H1 (cell line): Measurements from ENCODE around the gene PRKN. TPM values are rescaled to one million over a fixed set of nuclear protein-coding genes. Genes with fewer than 3 reads are reported as not detected.

Experiments used
- CTCF ChIA-PET: fragments of 300-600 bp; sonication (Branson Sonifier 250); formaldehyde crosslinking; loops from one replicate; lab custom pipeline; 2021; ENCODE audit not compliant: partially characterized antibody; lab: Charles Lee
- POLR2A ChIA-PET: fragments of 300-600 bp; sonication (Branson Sonifier 250); formaldehyde crosslinking; loops from one replicate; lab custom pipeline; 2021; ENCODE audit warnings: inconsistent platforms; ENCODE audit not compliant: partially characterized antibody; lab: Charles Lee
- DNase-seq, 2 experiments: peaks; one replicate each; pipeline versions ENCODE4 v3.0.0 to v3.0.0-alpha.2; 2010 to 2022; ENCODE audit warnings: low spot score in 2 of 2, low read depth in 1 of 2, mixed read lengths in 1 of 2
- FAIRE-seq: peaks from 2 replicates; lab custom pipeline; 2011; peaks lifted over from hg19 to GRCh38; lab: Jason Lieb, UNC
- H2AFZ ChIP-seq: 2 replicates; pipeline ENCODE4 v1.8.1; 2012; ENCODE audit warnings: low read length, inconsistent platforms
- H2AK5ac ChIP-seq: 2 replicates; pipeline ENCODE4 v1.6.1; 2013; ENCODE audit warnings: low read depth, low read length
- H2BK120ac ChIP-seq: replicated peaks from 2 replicates; pipeline ENCODE3; 2013; ENCODE audit warnings: low read depth, low read length, inconsistent platforms
- H2BK12ac ChIP-seq: 2 replicates; pipeline ENCODE4 v1.6.1; 2013; ENCODE audit warnings: low read depth, low read length
- H2BK15ac ChIP-seq: 2 replicates; pipeline ENCODE4 v1.6.1; 2013; ENCODE audit warnings: low read length
- H2BK20ac ChIP-seq: 2 replicates; pipeline ENCODE4 v1.6.1; 2013; ENCODE audit warnings: low read length
- H2BK5ac ChIP-seq: 2 replicates; pipeline ENCODE4 v1.6.1; 2013; ENCODE audit warnings: low read depth, low read length
- H3K14ac ChIP-seq: 2 replicates; pipeline ENCODE4 v1.6.1; 2013; ENCODE audit warnings: inconsistent platforms; ENCODE audit not compliant: insufficient read length
- H3K18ac ChIP-seq: 2 replicates; pipeline ENCODE4 v1.6.1; 2013; ENCODE audit warnings: low read length; ENCODE audit errors: extremely low read depth
- H3K23ac ChIP-seq: 2 replicates; pipeline ENCODE4 v1.6.1; 2013; ENCODE audit warnings: inconsistent platforms; ENCODE audit not compliant: insufficient read length
- H3K23me2 ChIP-seq: 2 replicates; pipeline ENCODE4 v1.6.1; 2013; ENCODE audit warnings: low read depth, low read length
- H3K27ac ChIP-seq: 2 replicates; pipeline ENCODE4 v1.6.1; 2011; ENCODE audit warnings: low read depth, low read length, inconsistent platforms
- H3K27me3 ChIP-seq, 4 experiments: replicated peaks in 1 of 4; 1 replicate in 1 of 4; 2 replicates in 3 of 4; pipeline versions ENCODE4 v1.6.1 to v1.8.1; 2011 to 2013; ENCODE audit warnings: low read length in 3 of 4, mild to moderate bottlenecking in 3 of 4, inconsistent platforms in 2 of 4, mixed read lengths in 2 of 4, moderate library complexity in 1 of 4; ENCODE audit not compliant: control insufficient read depth in 3 of 4, insufficient read depth in 3 of 4; ENCODE audit errors: extremely low read depth in 1 of 4
- H3K36me3 ChIP-seq, 4 experiments: 2 replicates each; pipeline versions ENCODE4 v1.6.1 to v1.8.1; 2011 to 2013; ENCODE audit warnings: mild to moderate bottlenecking in 4 of 4, low read length in 3 of 4, moderate library complexity in 2 of 4, control low read depth in 1 of 4, inconsistent platforms in 1 of 4; ENCODE audit not compliant: insufficient read depth in 4 of 4, control insufficient read depth in 2 of 4
- H3K4ac ChIP-seq: replicated peaks from 2 replicates; pipeline ENCODE3; 2013; ENCODE audit warnings: low read length, low read depth, mixed read lengths, inconsistent platforms; ENCODE audit not compliant: insufficient read length
- H3K4me1 ChIP-seq, 4 experiments: replicated peaks in 1 of 4; 1 replicate in 1 of 4; 2 replicates in 3 of 4; pipeline versions ENCODE4 v1.6.1 to v1.8.1; 2011 to 2013; ENCODE audit warnings: low read length in 3 of 4, inconsistent platforms in 2 of 4, mixed read lengths in 1 of 4; ENCODE audit not compliant: insufficient read depth in 4 of 4, control insufficient read depth in 3 of 4
- H3K4me2 ChIP-seq, 2 experiments: 2 replicates each; pipeline versions ENCODE4 v1.6.1 to v1.8.1; 2011 to 2013; ENCODE audit warnings: low read depth in 2 of 2, low read length in 2 of 2, control low read depth in 1 of 2, inconsistent platforms in 1 of 2, mild to moderate bottlenecking in 1 of 2; ENCODE audit not compliant: insufficient read depth in 1 of 2
- H3K4me3 ChIP-seq, 4 experiments: fragments of 200-600, 300-600 bp in 1 of 4; sonication (generic), shearing (Covaris generic), sonication (Bioruptor Twin) in 1 of 4; 2 replicates each; pipeline versions ENCODE4 v1.5.1 to v1.8.1; 2011 to 2016; ENCODE audit warnings: low read length in 4 of 4, low read depth in 3 of 4, control low read depth in 2 of 4, inconsistent platforms in 2 of 4, mild to moderate bottlenecking in 2 of 4, mixed read lengths in 1 of 4, moderate library complexity in 1 of 4; ENCODE audit not compliant: insufficient read depth in 2 of 4; ENCODE audit errors: extremely low read depth in 1 of 4
- H3K56ac ChIP-seq: replicated peaks from 2 replicates; pipeline ENCODE3; 2013; ENCODE audit warnings: low read depth, mild to moderate bottlenecking, mixed read lengths, low read length, inconsistent platforms; ENCODE audit not compliant: insufficient read length
- H3K79me1 ChIP-seq: 2 replicates; pipeline ENCODE4 v1.6.1; 2013; ENCODE audit warnings: low read depth, low read length, control low read depth
- H3K79me2 ChIP-seq, 2 experiments: 2 replicates each; pipeline versions ENCODE4 v1.6.1 to v1.8.1; 2012 to 2013; ENCODE audit warnings: low read length in 2 of 2, mild to moderate bottlenecking in 2 of 2, inconsistent platforms in 1 of 2; ENCODE audit not compliant: insufficient read depth in 2 of 2, control insufficient read depth in 1 of 2
- H3K9ac ChIP-seq, 4 experiments: replicated peaks in 1 of 4; 1 replicate in 1 of 4; 2 replicates in 3 of 4; pipeline versions ENCODE4 v1.6.1 to v1.8.1; 2011 to 2013; ENCODE audit warnings: low read depth in 3 of 4, low read length in 3 of 4, control low read depth in 2 of 4, mild to moderate bottlenecking in 2 of 4, moderate library complexity in 2 of 4, inconsistent platforms in 1 of 4; ENCODE audit errors: extremely low read depth in 1 of 4
- H3K9me3 ChIP-seq, 2 experiments: 2 replicates each; pipeline versions ENCODE4 v1.6.1 to v1.8.1; 2012 to 2013; ENCODE audit warnings: mild to moderate bottlenecking in 2 of 2, moderate library complexity in 2 of 2, control low read depth in 1 of 2, inconsistent platforms in 1 of 2, low read depth in 1 of 2, low read length in 1 of 2, mixed read lengths in 1 of 2; ENCODE audit not compliant: insufficient read depth in 2 of 2
- H4K20me1 ChIP-seq, 2 experiments: replicated peaks in 1 of 2; 2 replicates each; pipeline versions ENCODE3 to v1.8.1; 2011 to 2013; ENCODE audit warnings: inconsistent platforms in 2 of 2, low read length in 2 of 2, mild to moderate bottlenecking in 1 of 2; ENCODE audit not compliant: insufficient read depth in 2 of 2, control insufficient read depth in 1 of 2
- H4K5ac ChIP-seq: 2 replicates; pipeline ENCODE4 v1.6.1; 2013; ENCODE audit warnings: low read length, low read depth, mixed read lengths, inconsistent platforms; ENCODE audit not compliant: insufficient read length
- H4K8ac ChIP-seq: 2 replicates; pipeline ENCODE4 v1.8.0; 2013; ENCODE audit warnings: mild to moderate bottlenecking, moderate library complexity, low read length, inconsistent platforms; ENCODE audit not compliant: insufficient read depth; ENCODE audit errors: extremely low read depth
- H4K91ac ChIP-seq: replicated peaks from 2 replicates; pipeline ENCODE3; 2013; ENCODE audit warnings: low read length, mixed read lengths, inconsistent platforms; ENCODE audit not compliant: insufficient read length
- EP300 ChIP-seq, 2 experiments: IDR thresholded peaks; 1 replicate in 1 of 2; 2 replicates in 1 of 2; pipeline ENCODE4 v1.6.1; 2011 to 2012; ENCODE audit warnings: low read depth in 2 of 2, low read length in 2 of 2, mild to moderate bottlenecking in 2 of 2, borderline replicate concordance in 1 of 2, inconsistent platforms in 1 of 2, moderate library complexity in 1 of 2
- JUND ChIP-seq: IDR thresholded peaks from 2 replicates; pipeline ENCODE4 v1.6.1; 2011; ENCODE audit warnings: mild to moderate bottlenecking, improper control_type of control experiment, low read length
- NANOG ChIP-seq: IDR thresholded peaks from 2 replicates; pipeline ENCODE4 v1.6.1; 2011; ENCODE audit warnings: low read length, low read depth, mild to moderate bottlenecking, inconsistent platforms; ENCODE audit not compliant: insufficient read depth, poor library complexity, severe bottlenecking
- RAD21 ChIP-seq, 2 experiments: IDR thresholded peaks in 1 of 2; conservative IDR thresholded peaks in 1 of 2; 2 replicates each; pipeline ENCODE4 v1.6.1; 2011; ENCODE audit warnings: low read depth in 2 of 2, low read length in 2 of 2, improper control_type of control experiment in 1 of 2, inconsistent platforms in 1 of 2, mild to moderate bottlenecking in 1 of 2, moderate library complexity in 1 of 2
- RNF2 ChIP-seq: fragments of 200-900, 300-1000 bp; sonication (generic); IDR thresholded peaks from 2 replicates; pipeline ENCODE4 v1.7.1; 2016; ENCODE audit warnings: borderline replicate concordance, low read depth, mild to moderate bottlenecking, antibody characterized with exemption, low read length; ENCODE audit not compliant: poor library complexity, severe bottlenecking; ENCODE audit errors: missing control alignments
- SAP30 ChIP-seq: fragments of 300-600 bp; sonication (generic); IDR thresholded peaks from 2 replicates; pipeline ENCODE4 v1.7.1; 2012; ENCODE audit warnings: low read length, moderate library complexity, mild to moderate bottlenecking, inconsistent platforms; ENCODE audit not compliant: insufficient read depth, insufficient replicate concordance
- SP1 ChIP-seq: IDR thresholded peaks from 2 replicates; pipeline ENCODE4 v1.6.1; 2011; ENCODE audit warnings: low read depth, low read length
- SP2 ChIP-seq: IDR thresholded peaks from 2 replicates; pipeline ENCODE4 v1.6.1; 2012; ENCODE audit warnings: mild to moderate bottlenecking, low read length, inconsistent platforms
- WGBS, 2 experiments: shearing (Covaris generic) in 1 of 2; methylation state at CpG; one replicate each; pipeline versions ENCODE4 v1.1.6 to v1.1.7; 2013 to 2015; ENCODE audit warnings: low lambda C conversion rate in 2 of 2, mixed read lengths in 2 of 2, inconsistent platforms in 1 of 2, low coverage in 1 of 2, missing lambda C conversion rate in 1 of 2; ENCODE audit not compliant: insufficient replicate concordance in 2 of 2, insufficient coverage in 1 of 2, insufficient read length in 1 of 2; ENCODE audit errors: extremely low coverage in 1 of 2, missing lambda C conversion rate in 1 of 2; 5-methylcytosine and 5-hydroxymethylcytosine counted together
- polyA plus RNA-seq, 7 experiments: library from polyadenylated mRNA; depleted of rRNA in 3 of 7; stranded (reverse) in 5 of 7; unstranded in 2 of 7; fragments of >200 nt in 5 of 7; fragments of 200-250 nt in 2 of 7; gene quantifications; 1 replicate in 5 of 7; 2 replicates in 1 of 7; 4 replicates in 1 of 7; pipeline versions ENCODE4 v1.2.1 to v1.2.3, GENCODE V29; 2011 to 2013; ENCODE audit warnings: missing spikeins in 2 of 7, mixed read lengths in 2 of 7
- total RNA-seq: library from RNA; stranded (reverse); fragmentation: NEBNext Ultra II Directional; extraction: Animal tissue kit (Norgen Biotek cat#: 25700); gene quantifications from 2 replicates; pipeline ENCODE4 v1.2.1, GENCODE V29; 2021
- TF ChIP-seq, protein P1 (sequence below): IDR thresholded peaks from 2 replicates; pipeline ENCODE4 v1.6.1; 2012; ENCODE audit warnings: inconsistent platforms

Gene PRKN
- total and polyA plus RNA-seq, 2 of the 8 experiments (the other 6 are each of a cell fraction or from before 2014, with no cell fraction given): 0.13 to 0.29 TPM

DNA sequence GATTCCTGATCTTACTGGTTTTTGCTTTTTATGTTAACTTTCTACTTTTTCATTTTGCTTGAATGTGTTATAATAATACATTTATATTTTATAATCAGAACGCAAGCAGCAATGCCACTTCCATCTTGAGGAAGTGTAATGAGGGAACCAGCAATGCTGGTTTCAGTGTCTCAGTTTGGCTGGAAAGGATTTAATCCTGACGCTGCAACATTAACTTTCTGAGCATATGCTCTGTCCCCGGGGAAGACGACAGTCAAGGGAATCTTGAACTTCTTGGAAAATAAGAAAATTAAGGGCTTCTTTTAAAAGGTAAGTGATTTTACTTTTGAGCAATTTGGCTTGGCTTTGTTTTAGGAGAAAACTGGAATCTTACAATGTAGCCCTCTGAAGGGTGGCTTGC, 1248.2 kb downstream of the PRKN start:
- no peaks in the 10 kb centered on the region for H3K79me1 ChIP-seq
- H4K91ac ChIP-seq: no peak overlapping the region
- H3K56ac ChIP-seq: no peak overlapping the region
- H3K27ac ChIP-seq: no peak overlapping the region
- 93% methylated on average over 4 of the region's 4 CpGs; no CpG with 5 or more reads in 1 of the 2 experiments for WGBS, 2 experiments
- no peak overlapping the region for H4K5ac ChIP-seq
- no peak overlapping the region for H2BK120ac ChIP-seq
- TF ChIP-seq, protein P1, sequence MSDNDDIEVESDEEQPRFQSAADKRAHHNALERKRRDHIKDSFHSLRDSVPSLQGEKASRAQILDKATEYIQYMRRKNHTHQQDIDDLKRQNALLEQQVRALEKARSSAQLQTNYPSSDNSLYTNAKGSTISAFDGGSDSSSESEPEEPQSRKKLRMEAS: no peak
- TF ChIP-seq NANOG: no peak
- TF ChIP-seq RNF2: no peak
- no peak for TF ChIP-seq EP300 (IDR thresholded peaks at IDR 0.05; ENCODE audit: borderline replicate concordance in 1 of 2, low read depth in 2 of 2, low read length in 2 of 2)
- no peak for TF ChIP-seq SP2
- TF ChIP-seq SP1: no peak
- TF ChIP-seq SAP30: no peak
- TF ChIP-seq RAD21 (IDR thresholded peaks at IDR 0.05 in 1 of 2, conservative IDR thresholded peaks at IDR 0.05 in 1 of 2; ENCODE audit: low read depth in 2 of 2, low read length in 2 of 2): no peak
- TF ChIP-seq JUND: no peak
- DNase-seq (no peak), FAIRE-seq (no peak)
- no peak overlapping the region for H2BK5ac ChIP-seq
- no peak overlapping the region for H3K4me2 ChIP-seq
- no peaks in the 10 kb centered on the region for H3K27me3 ChIP-seq
- no peaks in the 10 kb centered on the region for H3K23me2 ChIP-seq
- no peaks in the 10 kb centered on the region for H4K20me1 ChIP-seq
- H3K23ac ChIP-seq: no peak overlapping the region
- no peaks in the 10 kb centered on the region; a peak in 1 of 7 replicates for H3K4me1 ChIP-seq
- no peak overlapping the region for H2BK12ac ChIP-seq
- POLR2A ChIA-PET: no interaction called here
- H4K8ac ChIP-seq: no peak overlapping the region
- no peak overlapping the region for H2AFZ ChIP-seq
- no peaks in the 10 kb centered on the region for H3K79me2 ChIP-seq
- H3K9ac ChIP-seq: no peak overlapping the region
- CTCF ChIA-PET: no interaction called here
- H3K4me3 ChIP-seq: no peak overlapping the region
- H3K18ac ChIP-seq: no peak overlapping the region
- no peak overlapping the region for H2BK15ac ChIP-seq
- H2AK5ac ChIP-seq: no peak overlapping the region
- H3K14ac ChIP-seq: no peak overlapping the region
- H3K4ac ChIP-seq: no peak overlapping the region
- H3K9me3 ChIP-seq: no peaks in the 10 kb centered on the region
- no peak overlapping the region for H2BK20ac ChIP-seq
- H3K36me3 ChIP-seq: no peaks in the 10 kb centered on the region
